ENCODE measurements around the gene HSD11B1.

DNA sequence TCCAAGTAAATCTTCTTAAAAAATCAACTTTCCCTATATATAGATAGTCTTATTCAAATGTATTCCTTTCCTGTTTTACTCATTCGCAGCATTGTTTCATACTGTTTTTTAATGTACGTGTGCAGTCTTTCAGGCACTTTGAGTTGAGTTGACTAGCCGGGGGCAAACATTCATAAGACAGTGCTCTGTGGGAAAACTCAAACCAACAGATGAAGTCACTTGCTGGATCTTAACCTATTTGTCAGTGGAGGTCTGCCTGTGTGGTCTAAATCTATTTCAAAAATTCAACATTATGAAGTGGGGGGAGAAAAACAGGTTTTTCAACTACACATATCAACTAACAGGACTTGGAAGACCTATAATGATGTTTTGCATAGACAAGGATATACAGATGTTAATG lies 6.2 kb downstream of the HSD11B1 start:
- TF ChIP-seq, protein P1, sequence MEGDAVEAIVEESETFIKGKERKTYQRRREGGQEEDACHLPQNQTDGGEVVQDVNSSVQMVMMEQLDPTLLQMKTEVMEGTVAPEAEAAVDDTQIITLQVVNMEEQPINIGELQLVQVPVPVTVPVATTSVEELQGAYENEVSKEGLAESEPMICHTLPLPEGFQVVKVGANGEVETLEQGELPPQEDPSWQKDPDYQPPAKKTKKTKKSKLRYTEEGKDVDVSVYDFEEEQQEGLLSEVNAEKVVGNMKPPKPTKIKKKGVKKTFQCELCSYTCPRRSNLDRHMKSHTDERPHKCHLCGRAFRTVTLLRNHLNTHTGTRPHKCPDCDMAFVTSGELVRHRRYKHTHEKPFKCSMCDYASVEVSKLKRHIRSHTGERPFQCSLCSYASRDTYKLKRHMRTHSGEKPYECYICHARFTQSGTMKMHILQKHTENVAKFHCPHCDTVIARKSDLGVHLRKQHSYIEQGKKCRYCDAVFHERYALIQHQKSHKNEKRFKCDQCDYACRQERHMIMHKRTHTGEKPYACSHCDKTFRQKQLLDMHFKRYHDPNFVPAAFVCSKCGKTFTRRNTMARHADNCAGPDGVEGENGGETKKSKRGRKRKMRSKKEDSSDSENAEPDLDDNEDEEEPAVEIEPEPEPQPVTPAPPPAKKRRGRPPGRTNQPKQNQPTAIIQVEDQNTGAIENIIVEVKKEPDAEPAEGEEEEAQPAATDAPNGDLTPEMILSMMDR (IDR thresholded peaks at IDR 0.05) = no peak
- TF ChIP-seq POLR2A (IDR thresholded peaks at IDR 0.05) = no peak
